ENCODE results near the gene PSAPL1. TPM values are rescaled to one million over a fixed set of nuclear protein-coding genes. Genes with fewer than 3 reads are reported as not detected.
A peak's percentile ranks its signal among the peaks of the same experiment; 100 is the strongest.

The PSAPL1 gene
- total and polyA plus RNA-seq, 2 of the 8 experiments (the other 6 are each of a cell fraction or from before 2014, with no cell fraction given): 0.03 TPM; not detected in 1

GRCh38 chr4:7397206-7398103, 37.3 kb downstream of the PSAPL1 start:
- H2BK15ac ChIP-seq (ENCODE audit: low read length): no peak overlapping the region
- no peak overlapping the region for H3K18ac ChIP-seq (ENCODE audit: extremely low read depth, low read length)
- no peak overlapping the region for H3K14ac ChIP-seq (ENCODE audit: insufficient read length)
- DNase-seq (ENCODE audit: low read depth in 1 of 2, low spot score in 2 of 2) (peak in 1 of 2 experiments; percentile 38), FAIRE-seq (no peak)
- 88% methylated on average over 24 of the region's 24 CpGs; no CpG with 5 or more reads in 1 of the 2 experiments for WGBS, 2 experiments (ENCODE audit: extremely low coverage in 1 of 2, insufficient coverage in 1 of 2, insufficient read length in 1 of 2, insufficient replicate concordance in 2 of 2, low coverage in 1 of 2, low lambda C conversion rate in 2 of 2, missing lambda C conversion rate in 1 of 2)
- H4K8ac ChIP-seq (ENCODE audit: extremely low read depth, insufficient read depth, low read length): no peak overlapping the region
- ChIA-PET POLR2A (ENCODE audit: partially characterized antibody) (no interaction called here), CTCF (ENCODE audit: partially characterized antibody) (interaction anchor here (0.7 to 1.5 kb wide), 4 partner anchors 17 to 323 kb away, joined by 3 to 5 read pairs (median 4); no protein-coding TSS in a partner anchor)
- H3K36me3 ChIP-seq (ENCODE audit: control insufficient read depth in 2 of 4, insufficient read depth in 4 of 4, low read length in 3 of 4): no peaks in the 10 kb centered on the region
- no peak for TF ChIP-seq SUZ12 (IDR thresholded peaks at IDR 0.05; ENCODE audit: low read length)
- TF ChIP-seq ASH2L (IDR thresholded peaks at IDR 0.05; ENCODE audit: low read length): no peak
- H3K27ac ChIP-seq (ENCODE audit: low read depth, low read length): no peak overlapping the region
- H3K4me2 ChIP-seq (ENCODE audit: insufficient read depth in 1 of 2, low read depth in 2 of 2, low read length in 2 of 2): no peak overlapping the region
- H3K4ac ChIP-seq (replicated peaks; ENCODE audit: insufficient read length, low read depth, low read length): no peak overlapping the region
- no peak overlapping the region for H2BK120ac ChIP-seq (replicated peaks; ENCODE audit: low read depth, low read length)
- no peak overlapping the region for H3K4me3 ChIP-seq (ENCODE audit: extremely low read depth in 1 of 4, insufficient read depth in 2 of 4, low read depth in 3 of 4, low read length in 4 of 4)
- no peak overlapping the region for H2BK20ac ChIP-seq (ENCODE audit: low read length)
- no peak overlapping the region for H3K56ac ChIP-seq (replicated peaks; ENCODE audit: insufficient read length, low read depth, low read length)
- peaks cover 0 to 2% of the 10 kb centered on the region in 2 experiments for H4K20me1 ChIP-seq (replicated peaks in 1 of 2; ENCODE audit: control insufficient read depth in 1 of 2, insufficient read depth in 2 of 2, low read length in 2 of 2)
- no peaks in the 10 kb centered on the region for H3K4me1 ChIP-seq (replicated peaks in 1 of 4; ENCODE audit: control insufficient read depth in 3 of 4, insufficient read depth in 4 of 4, low read length in 3 of 4)
- peaks cover 0 to 3% (median 0%) of the 10 kb centered on the region in 4 experiments; a peak in 1 of 7 replicates for H3K27me3 ChIP-seq (replicated peaks in 1 of 4; ENCODE audit: control insufficient read depth in 3 of 4, extremely low read depth in 1 of 4, insufficient read depth in 3 of 4, low read length in 3 of 4)
- no peak overlapping the region for H3K23ac ChIP-seq (ENCODE audit: insufficient read length)
- H4K91ac ChIP-seq (replicated peaks; ENCODE audit: insufficient read length, low read length): no peak overlapping the region
- no peak overlapping the region for H2AFZ ChIP-seq (ENCODE audit: low read length)
- H2BK12ac ChIP-seq (ENCODE audit: low read depth, low read length): no peak overlapping the region
- no peak overlapping the region for H2BK5ac ChIP-seq (ENCODE audit: low read depth, low read length)
- peaks cover 9% of the 10 kb centered on the region; the same call in 1 of the 2 replicates for H3K23me2 ChIP-seq (ENCODE audit: low read depth, low read length)
- H3K79me1 ChIP-seq (ENCODE audit: low read depth, low read length): no peaks in the 10 kb centered on the region
- H4K5ac ChIP-seq (ENCODE audit: insufficient read length, low read depth, low read length): no peak overlapping the region
- H3K9me3 ChIP-seq (ENCODE audit: insufficient read depth in 2 of 2, low read depth in 1 of 2, low read length in 1 of 2): no peaks in the 10 kb centered on the region
- H2AK5ac ChIP-seq (ENCODE audit: low read depth, low read length): no peak overlapping the region
- H3K9ac ChIP-seq (replicated peaks in 1 of 4; ENCODE audit: extremely low read depth in 1 of 4, low read depth in 3 of 4, low read length in 3 of 4): no peak overlapping the region
- H3K79me2 ChIP-seq (ENCODE audit: control insufficient read depth in 1 of 2, insufficient read depth in 2 of 2, low read length in 2 of 2): no peaks in the 10 kb centered on the region

Data from H1 (cell line).